ENCODE measurements around the gene PSMD8. TPM values are rescaled to one million over a fixed set of nuclear protein-coding genes. Genes with fewer than 3 reads are reported as not detected.
A peak's percentile ranks its signal among the peaks of the same experiment; 100 is the strongest.

The PSMD8 gene
- total and polyA plus RNA-seq, 2 of the 8 experiments (the other 6 are each of a cell fraction or from before 2014, with no cell fraction given): 170 to 486 TPM

GRCh38 chr19:38386971-38387549 lies 12.7 kb downstream of the PSMD8 start:
- H3K9ac ChIP-seq (replicated peaks in 1 of 4; ENCODE audit: extremely low read depth in 1 of 4, low read depth in 3 of 4, low read length in 3 of 4): peak overlapping the region in 1 of 4 experiments; percentile 53; a peak in 2 of 7 replicates
- FAIRE-seq: no peak
- peak overlapping the region; percentile 82 to 92 for H3K4me2 ChIP-seq (ENCODE audit: insufficient read depth in 1 of 2, low read depth in 2 of 2, low read length in 2 of 2)
- no peak overlapping the region for H3K23ac ChIP-seq (ENCODE audit: insufficient read length)
- H4K5ac ChIP-seq (ENCODE audit: insufficient read length, low read depth, low read length): peak overlapping the region; percentile 38
- H4K8ac ChIP-seq (ENCODE audit: extremely low read depth, insufficient read depth, low read length): no peak overlapping the region
- TF ChIP-seq GABPA (IDR thresholded peaks at IDR 0.05; ENCODE audit: borderline replicate concordance, insufficient read depth, low read length) (peak; percentile 30; the same call in 1 of the 2 replicates), HDAC6 (IDR thresholded peaks at IDR 0.05; ENCODE audit: low read depth, low read length) (no peak)
- H2BK20ac ChIP-seq (ENCODE audit: low read length): no peak overlapping the region
- no peak overlapping the region for H2BK5ac ChIP-seq (ENCODE audit: low read depth, low read length)
- no peak for DNase-seq (ENCODE audit: low read depth in 1 of 2, low spot score in 2 of 2)
- H3K23me2 ChIP-seq (ENCODE audit: low read depth, low read length): peaks cover 12% of the 10 kb centered on the region
- no peak overlapping the region for H3K18ac ChIP-seq (ENCODE audit: extremely low read depth, low read length)
- H4K20me1 ChIP-seq (replicated peaks in 1 of 2; ENCODE audit: control insufficient read depth in 1 of 2, insufficient read depth in 2 of 2, low read length in 2 of 2): peaks cover 0 to 13% of the 10 kb centered on the region in 2 experiments
- H3K79me2 ChIP-seq (ENCODE audit: control insufficient read depth in 1 of 2, insufficient read depth in 2 of 2, low read length in 2 of 2): peaks cover 0 to 7% of the 10 kb centered on the region in 2 experiments; a peak in 2 of 4 replicates
- H3K56ac ChIP-seq (replicated peaks; ENCODE audit: insufficient read length, low read depth, low read length): no peak overlapping the region
- no peak overlapping the region for H3K27ac ChIP-seq (ENCODE audit: low read depth, low read length)
- H3K4me1 ChIP-seq (replicated peaks in 1 of 4; ENCODE audit: control insufficient read depth in 3 of 4, insufficient read depth in 4 of 4, low read length in 3 of 4): peaks cover 7 to 23% (median 14%) of the 10 kb centered on the region in 4 experiments
- peak overlapping the region; percentile 44 to 95 (median 74) for H3K4me3 ChIP-seq (ENCODE audit: extremely low read depth in 1 of 4, insufficient read depth in 2 of 4, low read depth in 3 of 4, low read length in 4 of 4)
- H2AFZ ChIP-seq (ENCODE audit: low read length): no peak overlapping the region
- H3K36me3 ChIP-seq (ENCODE audit: control insufficient read depth in 2 of 4, insufficient read depth in 4 of 4, low read length in 3 of 4): peaks cover 0 to 13% (median 7%) of the 10 kb centered on the region in 4 experiments; a peak in 5 of 8 replicates
- no peak overlapping the region for H3K4ac ChIP-seq (replicated peaks; ENCODE audit: insufficient read length, low read depth, low read length)
- H3K14ac ChIP-seq (ENCODE audit: insufficient read length): no peak overlapping the region
- CTCF ChIA-PET (ENCODE audit: partially characterized antibody): interaction anchor here (0.7 to 1.1 kb wide), 5 partner anchors 26 to 154 kb away, joined by 3 read pairs; partner anchors contain the start of gene PPP1R14A
- 0 out of 2 replicates have a peak overlapping the region, but pooled peaks have one; percentile 33 for H2BK12ac ChIP-seq (ENCODE audit: low read depth, low read length)
- H4K91ac ChIP-seq (replicated peaks; ENCODE audit: insufficient read length, low read length): no peak overlapping the region
- H2AK5ac ChIP-seq (ENCODE audit: low read depth, low read length): no peak overlapping the region
- POLR2A ChIA-PET (ENCODE audit: partially characterized antibody): interaction anchor here (1.0 to 4.3 kb wide), 8 partner anchors 12 to 134 kb away, joined by 3 to 38 read pairs (median 3); partner anchors contain the start of genes FAM98C and PSMD8
- peaks cover 4% of the 10 kb centered on the region; the same call in 1 of the 2 replicates for H3K79me1 ChIP-seq (ENCODE audit: low read depth, low read length)
- H2BK120ac ChIP-seq (replicated peaks; ENCODE audit: low read depth, low read length): no peak overlapping the region
- H3K9me3 ChIP-seq (ENCODE audit: insufficient read depth in 2 of 2, low read depth in 1 of 2, low read length in 1 of 2): no peaks in the 10 kb centered on the region
- 64% methylated on average over 30 of the region's 36 CpGs; no CpG with 5 or more reads in 1 of the 2 experiments for WGBS, 2 experiments (ENCODE audit: extremely low coverage in 1 of 2, insufficient coverage in 1 of 2, insufficient read length in 1 of 2, insufficient replicate concordance in 2 of 2, low coverage in 1 of 2, low lambda C conversion rate in 2 of 2, missing lambda C conversion rate in 1 of 2)
- H3K27me3 ChIP-seq (replicated peaks in 1 of 4; ENCODE audit: control insufficient read depth in 3 of 4, extremely low read depth in 1 of 4, insufficient read depth in 3 of 4, low read length in 3 of 4): no peaks in the 10 kb centered on the region
- peak overlapping the region; percentile 72; the same call in 1 of the 2 replicates for H2BK15ac ChIP-seq (ENCODE audit: low read length)

All from H1 (cell line).